ENCODE data around the gene CYP46A1.

The CYP46A1 gene

GRCh38 chr14:99698236-99698635 lies 14.1 kb downstream of the CYP46A1 start:
- no peak overlapping the region for H3K27ac Mint-ChIP-seq
- H3K4me1 Mint-ChIP-seq = no peaks in the 10 kb centered on the region
- TF ChIP-seq, protein P1, sequence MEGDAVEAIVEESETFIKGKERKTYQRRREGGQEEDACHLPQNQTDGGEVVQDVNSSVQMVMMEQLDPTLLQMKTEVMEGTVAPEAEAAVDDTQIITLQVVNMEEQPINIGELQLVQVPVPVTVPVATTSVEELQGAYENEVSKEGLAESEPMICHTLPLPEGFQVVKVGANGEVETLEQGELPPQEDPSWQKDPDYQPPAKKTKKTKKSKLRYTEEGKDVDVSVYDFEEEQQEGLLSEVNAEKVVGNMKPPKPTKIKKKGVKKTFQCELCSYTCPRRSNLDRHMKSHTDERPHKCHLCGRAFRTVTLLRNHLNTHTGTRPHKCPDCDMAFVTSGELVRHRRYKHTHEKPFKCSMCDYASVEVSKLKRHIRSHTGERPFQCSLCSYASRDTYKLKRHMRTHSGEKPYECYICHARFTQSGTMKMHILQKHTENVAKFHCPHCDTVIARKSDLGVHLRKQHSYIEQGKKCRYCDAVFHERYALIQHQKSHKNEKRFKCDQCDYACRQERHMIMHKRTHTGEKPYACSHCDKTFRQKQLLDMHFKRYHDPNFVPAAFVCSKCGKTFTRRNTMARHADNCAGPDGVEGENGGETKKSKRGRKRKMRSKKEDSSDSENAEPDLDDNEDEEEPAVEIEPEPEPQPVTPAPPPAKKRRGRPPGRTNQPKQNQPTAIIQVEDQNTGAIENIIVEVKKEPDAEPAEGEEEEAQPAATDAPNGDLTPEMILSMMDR (IDR thresholded peaks at IDR 0.05; ENCODE audit: unreplicated experiment in 3 of 3) = no peak
- H3K4me3 Mint-ChIP-seq = no peak overlapping the region
- H3K27me3 Mint-ChIP-seq (ENCODE audit: low read depth) = peaks cover 3% of the 10 kb centered on the region
- H3K9me3 Mint-ChIP-seq = peaks cover 15% of the 10 kb centered on the region
- H3K36me3 Mint-ChIP-seq (ENCODE audit: low read depth) = peaks cover 16% of the 10 kb centered on the region

DNA sequence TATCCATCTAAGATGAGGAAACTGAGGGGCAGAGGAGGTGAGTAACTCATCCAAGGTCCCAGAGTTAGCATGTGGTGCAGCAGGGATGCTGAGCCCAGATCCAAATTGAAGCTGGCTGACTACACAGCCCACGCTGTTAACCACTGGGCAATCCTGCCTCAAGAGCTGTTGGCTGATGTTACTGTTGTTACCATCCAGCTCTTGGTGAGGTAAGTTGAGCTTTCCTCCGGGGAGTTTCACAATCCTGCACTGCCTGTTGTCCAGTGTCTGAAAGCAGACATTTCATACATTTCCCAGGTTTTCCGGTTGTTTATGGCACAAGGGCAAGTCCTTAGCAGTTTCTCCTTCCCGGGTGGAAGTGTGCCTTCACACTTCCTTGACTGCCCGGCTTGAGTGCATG lies 14.5 kb downstream of the CYP46A1 start:
- TF ChIP-seq, protein P1 (IDR thresholded peaks at IDR 0.05; ENCODE audit: unreplicated experiment in 3 of 3) = no peak
- Mint-ChIP-seq H3K36me3 (ENCODE audit: low read depth) (peaks cover 20% of the 10 kb centered on the region), H3K27me3 (ENCODE audit: low read depth) (peaks cover 3% of the 10 kb centered on the region), H3K4me1 (no peaks in the 10 kb centered on the region), H3K4me3 (no peak overlapping the region), H3K9me3 (peaks cover 19% of the 10 kb centered on the region), H3K27ac (no peak overlapping the region)

DNA sequence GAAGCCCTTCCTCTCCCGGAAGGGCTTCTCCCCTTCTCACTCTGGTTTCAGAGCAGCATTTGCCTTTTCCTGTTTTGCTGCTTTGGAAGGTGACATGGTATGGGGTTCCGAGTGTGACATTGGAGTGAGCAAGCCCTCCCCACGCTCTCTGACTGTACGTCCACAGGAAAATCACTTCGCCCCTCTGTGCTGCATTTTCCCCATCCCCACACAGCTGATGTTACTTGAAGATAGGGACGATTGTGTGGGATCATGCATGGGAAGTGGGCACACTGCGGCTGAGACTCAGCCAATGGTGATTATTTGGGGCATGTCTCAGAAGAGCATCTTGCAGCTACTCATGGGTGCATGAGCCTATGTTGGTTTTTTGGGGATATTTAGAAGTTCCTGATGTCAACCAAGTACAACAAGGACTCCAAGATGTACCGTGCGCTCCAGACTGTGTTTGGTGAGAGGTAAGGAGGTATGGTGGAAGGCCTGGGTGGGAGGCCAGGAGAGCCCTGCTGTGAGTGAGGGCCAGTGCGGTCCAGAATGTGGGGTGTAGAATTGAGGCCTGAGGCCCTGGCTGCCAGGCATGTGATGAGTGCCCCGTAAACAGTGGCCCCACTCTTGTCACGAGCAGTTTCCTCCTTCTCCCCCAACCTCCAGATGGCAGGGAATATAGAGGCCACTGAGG lies 15.1 kb downstream of the CYP46A1 start:
- TF ChIP-seq, protein P1 (IDR thresholded peaks at IDR 0.05; ENCODE audit: unreplicated experiment in 3 of 3) = no peak
- H3K27me3 Mint-ChIP-seq (ENCODE audit: low read depth) = peaks cover 3% of the 10 kb centered on the region
- peaks cover 23% of the 10 kb centered on the region for H3K9me3 Mint-ChIP-seq
- no peak overlapping the region for H3K4me3 Mint-ChIP-seq
- H3K27ac Mint-ChIP-seq = no peak overlapping the region
- no peaks in the 10 kb centered on the region for H3K4me1 Mint-ChIP-seq
- H3K36me3 Mint-ChIP-seq (ENCODE audit: low read depth) = peaks cover 21% of the 10 kb centered on the region

DNA sequence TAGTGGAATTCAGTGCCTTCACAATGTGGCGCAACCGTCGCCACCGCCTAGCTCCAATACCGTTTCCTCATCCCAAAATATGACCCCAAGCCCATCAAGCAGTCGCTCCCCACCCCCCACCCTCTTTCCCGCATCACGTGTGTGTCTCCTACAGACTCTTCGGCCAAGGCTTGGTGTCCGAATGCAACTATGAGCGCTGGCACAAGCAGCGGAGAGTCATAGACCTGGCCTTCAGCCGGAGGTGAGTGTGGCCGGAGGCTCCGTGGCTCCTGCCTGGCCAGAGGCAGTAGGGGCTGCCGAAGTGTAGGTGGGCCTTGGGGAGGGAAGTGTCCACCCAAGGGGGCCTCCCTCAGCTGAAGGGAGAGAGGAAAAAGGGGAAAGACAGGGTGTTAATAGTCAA lies 15.8 kb downstream of the CYP46A1 start:
- Mint-ChIP-seq H3K36me3 (ENCODE audit: low read depth) (peaks cover 21% of the 10 kb centered on the region), H3K4me3 (no peak overlapping the region), H3K9me3 (peaks cover 27% of the 10 kb centered on the region), H3K27ac (no peak overlapping the region), H3K4me1 (no peaks in the 10 kb centered on the region), H3K27me3 (ENCODE audit: low read depth) (peaks cover 3% of the 10 kb centered on the region)
- TF ChIP-seq, protein P1 (IDR thresholded peaks at IDR 0.05; ENCODE audit: unreplicated experiment in 3 of 3) = no peak

- H3K27ac Mint-ChIP-seq = no peak overlapping the region
- H3K4me3 Mint-ChIP-seq = no peak overlapping the region
- H3K36me3 Mint-ChIP-seq (ENCODE audit: low read depth) = peaks cover 21% of the 10 kb centered on the region
- no peaks in the 10 kb centered on the region for H3K4me1 Mint-ChIP-seq
- TF ChIP-seq, protein P1 (IDR thresholded peaks at IDR 0.05; ENCODE audit: unreplicated experiment in 3 of 3) = no peak
- H3K27me3 Mint-ChIP-seq (ENCODE audit: low read depth) = peaks cover 3% of the 10 kb centered on the region
- peaks cover 24% of the 10 kb centered on the region for H3K9me3 Mint-ChIP-seq
These were observed 16.3 kb downstream of the CYP46A1 start for GRCh38 chr14:99700379-99700778.

- H3K27me3 Mint-ChIP-seq (ENCODE audit: low read depth) = peaks cover 3% of the 10 kb centered on the region
- no peak overlapping the region for H3K4me3 Mint-ChIP-seq
- peaks cover 21% of the 10 kb centered on the region for H3K36me3 Mint-ChIP-seq (ENCODE audit: low read depth)
- no peak overlapping the region for H3K27ac Mint-ChIP-seq
- H3K9me3 Mint-ChIP-seq = peaks cover 24% of the 10 kb centered on the region
- TF ChIP-seq, protein P1 (IDR thresholded peaks at IDR 0.05; ENCODE audit: unreplicated experiment in 3 of 3) = no peak
- no peaks in the 10 kb centered on the region for H3K4me1 Mint-ChIP-seq
These were observed 17.2 kb downstream of the CYP46A1 start for GRCh38 chr14:99701260-99701659.

All from nephron (organoid).